Fibroblast of the aortic adventitia (primary cell): Measurements from ENCODE around the gene CTIF. TPM values are rescaled to one million over a fixed set of nuclear protein-coding genes. Genes with fewer than 3 reads are reported as not detected.

Experiments used
- DNase-seq: peaks from one replicate; pipeline ENCODE4 v3.0.0-alpha.2; 2010; ENCODE audit warnings: low read depth
- H3K4me3 ChIP-seq: 2 replicates; pipeline ENCODE4 v1.5.1; 2011; ENCODE audit warnings: low read depth, mild to moderate bottlenecking, control low read depth, low read length, moderate library complexity
- total RNA-seq: library from RNA; depleted of rRNA; stranded (reverse); fragments of >200 nt; gene quantifications from 2 replicates; pipeline ENCODE4 v1.2.3, GENCODE V29; 2012; ENCODE audit warnings: low replicate concordance
- TF ChIP-seq, protein P1 (sequence below): IDR thresholded peaks from 2 replicates; pipeline ENCODE4 v1.5.1; 2011; ENCODE audit warnings: mild to moderate bottlenecking, low read length, control low read depth, inconsistent platforms; ENCODE audit not compliant: insufficient read depth

Gene CTIF
- total RNA-seq, 1 donor: 29.0 TPM

GRCh38 chr18:48675912-48676311, 137.1 kb downstream of the CTIF start:
- H3K4me3 ChIP-seq: no peak overlapping the region
- TF ChIP-seq, protein P1, sequence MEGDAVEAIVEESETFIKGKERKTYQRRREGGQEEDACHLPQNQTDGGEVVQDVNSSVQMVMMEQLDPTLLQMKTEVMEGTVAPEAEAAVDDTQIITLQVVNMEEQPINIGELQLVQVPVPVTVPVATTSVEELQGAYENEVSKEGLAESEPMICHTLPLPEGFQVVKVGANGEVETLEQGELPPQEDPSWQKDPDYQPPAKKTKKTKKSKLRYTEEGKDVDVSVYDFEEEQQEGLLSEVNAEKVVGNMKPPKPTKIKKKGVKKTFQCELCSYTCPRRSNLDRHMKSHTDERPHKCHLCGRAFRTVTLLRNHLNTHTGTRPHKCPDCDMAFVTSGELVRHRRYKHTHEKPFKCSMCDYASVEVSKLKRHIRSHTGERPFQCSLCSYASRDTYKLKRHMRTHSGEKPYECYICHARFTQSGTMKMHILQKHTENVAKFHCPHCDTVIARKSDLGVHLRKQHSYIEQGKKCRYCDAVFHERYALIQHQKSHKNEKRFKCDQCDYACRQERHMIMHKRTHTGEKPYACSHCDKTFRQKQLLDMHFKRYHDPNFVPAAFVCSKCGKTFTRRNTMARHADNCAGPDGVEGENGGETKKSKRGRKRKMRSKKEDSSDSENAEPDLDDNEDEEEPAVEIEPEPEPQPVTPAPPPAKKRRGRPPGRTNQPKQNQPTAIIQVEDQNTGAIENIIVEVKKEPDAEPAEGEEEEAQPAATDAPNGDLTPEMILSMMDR: no peak

GRCh38 chr18:48676346-48676745, 137.5 kb downstream of the CTIF start:
- DNase-seq: peak; percentile 29
- H3K4me3 ChIP-seq: no peak overlapping the region
- TF ChIP-seq, protein P1: no peak

More at GRCh38 chr18:48675912-48676311, 137.1 kb downstream of the CTIF start:
- no peak for DNase-seq

DNA sequence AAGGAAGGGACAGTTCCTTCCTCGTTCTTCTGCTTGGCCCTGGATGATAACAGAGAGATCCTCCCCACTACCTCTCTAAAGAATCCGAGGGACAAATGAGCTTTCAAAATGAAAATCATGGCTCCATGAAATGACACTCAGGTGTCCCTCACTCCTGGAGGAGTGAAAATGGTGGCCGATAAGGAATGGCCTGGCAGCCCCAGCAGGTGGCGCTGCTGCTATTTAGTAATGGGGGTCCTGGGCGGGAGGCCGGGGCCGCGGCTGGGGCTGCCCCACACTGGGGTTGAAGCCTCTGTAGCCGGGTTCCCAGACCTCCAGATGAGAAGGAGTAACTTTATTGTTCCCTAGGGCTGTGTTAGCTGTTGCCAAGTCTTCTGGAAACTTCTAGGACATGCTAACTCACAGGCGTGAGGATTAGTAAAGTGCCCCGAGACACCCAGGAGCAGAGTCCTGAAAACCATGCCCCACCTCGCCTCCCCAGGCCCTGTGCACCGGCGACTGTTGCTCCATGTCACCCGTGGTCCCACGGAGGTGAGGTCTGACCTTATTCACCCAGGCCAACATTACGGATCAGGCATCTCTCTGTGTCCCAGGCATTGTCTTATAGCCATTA, 138.0 kb downstream of the CTIF start:
- no peak overlapping the region for H3K4me3 ChIP-seq
- TF ChIP-seq, protein P1: peak; percentile 81
- DNase-seq: peak; percentile 60

DNA sequence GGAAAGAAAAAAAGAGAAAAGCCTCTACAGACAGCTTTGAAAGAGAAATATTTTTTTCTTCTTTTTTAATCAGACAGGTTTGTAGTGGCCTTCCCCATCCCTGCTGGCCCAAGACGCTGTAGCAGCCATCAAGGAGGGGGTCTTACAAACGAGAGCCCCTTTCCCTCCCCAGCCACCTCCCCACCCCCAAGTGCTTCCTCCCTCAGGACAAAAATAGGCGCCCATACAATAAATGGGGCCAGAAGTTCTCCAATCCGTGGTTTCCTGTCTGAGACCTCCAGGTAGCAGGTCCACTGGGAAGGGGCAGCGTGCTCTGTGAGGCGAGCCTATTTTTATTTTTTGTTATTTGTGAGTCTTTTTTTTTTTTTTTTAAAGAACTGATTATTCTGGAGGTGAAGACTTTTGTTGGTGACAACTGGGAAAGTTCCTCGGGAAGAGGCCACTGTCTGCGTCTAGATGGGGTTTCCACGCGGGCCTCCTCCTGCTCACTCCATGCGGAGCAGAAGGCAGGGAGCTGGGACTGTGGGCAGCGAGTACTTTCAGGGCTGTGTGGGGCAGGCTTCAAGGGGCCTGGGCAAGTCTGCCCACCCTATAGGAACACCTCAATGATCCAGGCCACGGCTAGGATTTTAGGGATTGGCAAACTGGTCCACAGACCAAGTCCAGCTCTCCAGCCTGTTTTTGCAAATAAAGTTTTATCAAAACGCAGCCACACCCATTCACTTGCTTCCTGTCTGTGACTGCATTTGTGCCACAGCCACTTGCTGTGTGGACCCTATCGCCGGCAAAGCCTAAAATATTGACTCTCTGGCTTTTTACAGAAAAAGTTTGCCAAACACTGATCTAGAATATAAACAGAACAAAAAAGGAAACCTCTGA, 139.6 kb downstream of the CTIF start:
- no peak overlapping the region for H3K4me3 ChIP-seq
- DNase-seq: no peak
- TF ChIP-seq, protein P1: no peak

- no peak overlapping the region for H3K4me3 ChIP-seq
- peak; percentile 66 for DNase-seq
- TF ChIP-seq, protein P1: no peak
These were observed 140.4 kb downstream of the CTIF start for GRCh38 chr18:48679236-48679635.

- no peak overlapping the region for H3K4me3 ChIP-seq
- peak; percentile 67 for DNase-seq
- TF ChIP-seq, protein P1: peak; percentile 50
These were observed 141.8 kb downstream of the CTIF start for GRCh38 chr18:48680339-48681250.
